Left ventricle myocardium inferior (tissue), 1 donor: Measurements from ENCODE around the gene PLEKHH2. TPM values are rescaled to one million over a fixed set of nuclear protein-coding genes. Genes with fewer than 3 reads are reported as not detected.

Experiments
- DNase-seq: peaks from one replicate; pipeline ENCODE4 v3.0.0-alpha.2; 2020
- H3K27ac ChIP-seq: fragments of 200-600 bp; replicated peaks from 2 replicates; pipeline ENCODE4 v1.8.0; 2021
- H3K27me3 ChIP-seq: fragments of 200-600 bp; 2 replicates; pipeline ENCODE4 v1.8.0; 2021; ENCODE audit warnings: low read depth
- H3K36me3 ChIP-seq: fragments of 200-600 bp; 2 replicates; pipeline ENCODE4 v1.8.0; 2021
- H3K4me1 ChIP-seq: fragments of 200-600 bp; 2 replicates; pipeline ENCODE4 v1.8.0; 2021
- H3K4me3 ChIP-seq: fragments of 200-600 bp; 2 replicates; pipeline ENCODE4 v1.8.0; 2021; ENCODE audit warnings: mild to moderate bottlenecking, moderate library complexity
- H3K9me3 ChIP-seq: fragments of 200-600 bp; replicated peaks from 2 replicates; pipeline ENCODE4 v1.8.0; 2021
- intact Hi-C: fragments of 100-400 bp; cut with micrococcal nuclease; formaldehyde crosslinking; loops from one replicate; pipeline ENCODE4 v1.11.0; 2022
- total RNA-seq: library from RNA; stranded (reverse); fragmentation: NEBNext Ultra II Directional; extraction: Animal tissue kit (Norgen Biotek cat#: 25700); gene quantifications from one replicate; pipeline ENCODE4 v1.2.1, GENCODE V29; 2021
- TF ChIP-seq, protein P1 (sequence below): fragments of 200-600 bp; IDR thresholded peaks from 2 replicates; pipeline ENCODE4 v1.8.0; 2021; ENCODE audit warnings: antibody characterized with exemption, mild to moderate bottlenecking, borderline replicate concordance
- donor health status: DM: no; HTN: yes; CAD: no; lungs with severe emphysema.

The PLEKHH2 gene
- total RNA-seq, 1 donor from 2014 or later = 1.3 TPM

DNA sequence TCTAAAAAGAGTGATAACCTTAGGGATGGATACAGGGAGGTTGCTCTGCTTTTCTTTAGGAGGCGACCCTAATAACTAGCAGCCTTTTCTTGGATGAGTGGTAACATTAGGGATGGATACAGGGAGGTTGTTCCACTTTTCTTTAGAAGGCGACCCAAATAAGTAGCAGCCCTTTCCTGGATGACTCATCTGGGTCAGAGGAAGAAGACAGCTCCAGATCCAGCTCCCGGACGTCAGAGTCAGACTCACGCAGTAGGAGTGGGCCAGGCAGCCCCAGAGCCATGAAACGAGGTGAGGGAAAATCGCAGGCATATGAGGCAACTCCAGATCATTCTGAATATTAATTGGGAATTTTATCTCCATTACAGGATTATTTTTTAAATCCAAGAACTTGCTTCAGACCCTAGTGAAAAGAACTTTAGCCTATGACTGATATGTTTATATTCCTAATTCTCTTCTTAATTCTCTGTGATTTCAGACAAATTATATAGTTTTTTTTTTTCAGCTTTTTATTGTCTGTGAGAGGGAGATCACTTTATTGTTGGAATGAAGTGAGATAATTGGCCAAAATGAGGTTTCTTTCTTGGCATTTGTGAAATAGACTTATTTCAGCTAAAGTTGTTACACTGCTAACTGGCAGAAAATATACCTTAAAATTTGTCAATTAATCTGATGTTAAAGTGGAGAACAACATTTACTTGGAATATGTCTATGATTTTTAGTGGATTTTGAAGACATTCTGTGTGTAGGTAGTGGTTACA lies 70.4 kb downstream of the PLEKHH2 start:
- intact Hi-C loops = no loop called here
- no peaks in the 10 kb centered on the region for H3K36me3 ChIP-seq
- H3K4me3 ChIP-seq = no peak overlapping the region
- no peaks in the 10 kb centered on the region for H3K9me3 ChIP-seq
- no peaks in the 10 kb centered on the region for H3K4me1 ChIP-seq
- H3K27ac ChIP-seq = peak overlapping the region; percentile 22
- peak; percentile 48 for DNase-seq
- TF ChIP-seq, protein P1, sequence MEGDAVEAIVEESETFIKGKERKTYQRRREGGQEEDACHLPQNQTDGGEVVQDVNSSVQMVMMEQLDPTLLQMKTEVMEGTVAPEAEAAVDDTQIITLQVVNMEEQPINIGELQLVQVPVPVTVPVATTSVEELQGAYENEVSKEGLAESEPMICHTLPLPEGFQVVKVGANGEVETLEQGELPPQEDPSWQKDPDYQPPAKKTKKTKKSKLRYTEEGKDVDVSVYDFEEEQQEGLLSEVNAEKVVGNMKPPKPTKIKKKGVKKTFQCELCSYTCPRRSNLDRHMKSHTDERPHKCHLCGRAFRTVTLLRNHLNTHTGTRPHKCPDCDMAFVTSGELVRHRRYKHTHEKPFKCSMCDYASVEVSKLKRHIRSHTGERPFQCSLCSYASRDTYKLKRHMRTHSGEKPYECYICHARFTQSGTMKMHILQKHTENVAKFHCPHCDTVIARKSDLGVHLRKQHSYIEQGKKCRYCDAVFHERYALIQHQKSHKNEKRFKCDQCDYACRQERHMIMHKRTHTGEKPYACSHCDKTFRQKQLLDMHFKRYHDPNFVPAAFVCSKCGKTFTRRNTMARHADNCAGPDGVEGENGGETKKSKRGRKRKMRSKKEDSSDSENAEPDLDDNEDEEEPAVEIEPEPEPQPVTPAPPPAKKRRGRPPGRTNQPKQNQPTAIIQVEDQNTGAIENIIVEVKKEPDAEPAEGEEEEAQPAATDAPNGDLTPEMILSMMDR = no peak
- peaks cover 32% of the 10 kb centered on the region for H3K27me3 ChIP-seq

DNA sequence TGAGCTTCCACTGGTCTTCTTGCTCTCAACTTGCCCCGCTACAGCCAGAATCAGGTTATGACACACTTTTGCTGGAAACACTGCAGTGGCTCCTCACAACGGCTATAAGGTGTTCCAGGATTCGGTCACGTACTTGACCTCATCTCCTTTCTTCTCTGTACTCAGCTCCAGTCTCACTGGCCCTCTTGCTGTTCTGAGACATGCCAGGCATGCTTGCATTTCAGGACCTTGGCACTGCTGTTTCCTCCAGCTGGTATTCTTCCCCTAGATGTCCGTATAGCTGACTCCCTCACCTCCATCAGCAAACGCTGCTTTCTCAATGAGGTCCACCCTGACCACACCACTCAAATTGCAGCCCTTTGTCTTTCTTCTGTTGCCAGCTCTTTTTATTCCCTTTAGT lies 71.1 kb downstream of the PLEKHH2 start:
- no peaks in the 10 kb centered on the region for H3K36me3 ChIP-seq
- intact Hi-C loops = no loop called here
- DNase-seq = no peak
- no peak overlapping the region for H3K4me3 ChIP-seq
- no peak overlapping the region for H3K27ac ChIP-seq
- no peaks in the 10 kb centered on the region for H3K9me3 ChIP-seq
- H3K4me1 ChIP-seq = no peaks in the 10 kb centered on the region
- TF ChIP-seq, protein P1 = no peak
- H3K27me3 ChIP-seq = peaks cover 27% of the 10 kb centered on the region

DNA sequence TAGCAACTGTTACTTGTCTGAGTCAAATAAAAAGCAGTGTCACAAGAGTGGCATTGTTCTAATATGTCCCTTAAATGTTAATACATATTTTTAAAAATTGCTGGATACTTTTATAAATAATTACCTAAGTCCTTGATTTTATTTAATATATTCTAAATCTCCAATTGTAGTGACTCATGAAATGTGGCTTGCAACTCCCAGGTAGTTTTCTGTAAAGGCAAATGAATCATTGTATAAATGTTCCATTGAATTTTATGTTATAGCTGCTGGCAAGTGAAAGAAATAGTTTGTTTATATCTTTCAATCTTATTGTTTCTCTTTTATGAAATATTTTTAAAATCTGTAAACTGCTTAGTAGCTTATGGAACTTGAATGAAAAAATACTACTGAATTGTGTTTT lies 71.8 kb downstream of the PLEKHH2 start:
- intact Hi-C loops = no loop called here
- no peak overlapping the region for H3K4me3 ChIP-seq
- no peaks in the 10 kb centered on the region for H3K4me1 ChIP-seq
- TF ChIP-seq, protein P1 = no peak
- no peaks in the 10 kb centered on the region for H3K36me3 ChIP-seq
- no peak overlapping the region for H3K27ac ChIP-seq
- no peaks in the 10 kb centered on the region for H3K9me3 ChIP-seq
- no peak for DNase-seq
- H3K27me3 ChIP-seq = peaks cover 23% of the 10 kb centered on the region

DNA sequence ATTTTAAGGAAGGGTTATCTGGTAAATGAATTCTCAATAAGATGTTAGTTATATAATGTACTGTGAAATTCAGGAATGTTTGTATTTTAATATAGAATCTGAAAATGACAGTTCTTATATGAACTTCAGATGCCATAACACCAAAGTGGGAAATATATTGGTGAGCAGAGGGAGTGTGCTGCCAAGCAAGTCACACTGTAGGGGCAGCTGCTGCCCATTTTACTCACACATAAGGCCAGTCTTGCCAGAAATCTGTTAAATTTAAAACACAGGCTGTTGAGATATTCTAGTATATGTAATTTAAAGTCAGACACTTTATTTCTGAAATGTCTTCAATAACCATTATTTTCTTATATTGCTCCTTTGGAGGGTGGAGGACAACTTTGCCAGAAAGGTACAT lies 73.8 kb downstream of the PLEKHH2 start:
- TF ChIP-seq, protein P1 = no peak
- H3K27me3 ChIP-seq = peaks cover 30% of the 10 kb centered on the region
- no peak overlapping the region for H3K4me3 ChIP-seq
- no peaks in the 10 kb centered on the region for H3K36me3 ChIP-seq
- no peaks in the 10 kb centered on the region for H3K9me3 ChIP-seq
- intact Hi-C loops = no loop called here
- no peaks in the 10 kb centered on the region for H3K4me1 ChIP-seq
- no peak for DNase-seq
- no peak overlapping the region for H3K27ac ChIP-seq

DNA sequence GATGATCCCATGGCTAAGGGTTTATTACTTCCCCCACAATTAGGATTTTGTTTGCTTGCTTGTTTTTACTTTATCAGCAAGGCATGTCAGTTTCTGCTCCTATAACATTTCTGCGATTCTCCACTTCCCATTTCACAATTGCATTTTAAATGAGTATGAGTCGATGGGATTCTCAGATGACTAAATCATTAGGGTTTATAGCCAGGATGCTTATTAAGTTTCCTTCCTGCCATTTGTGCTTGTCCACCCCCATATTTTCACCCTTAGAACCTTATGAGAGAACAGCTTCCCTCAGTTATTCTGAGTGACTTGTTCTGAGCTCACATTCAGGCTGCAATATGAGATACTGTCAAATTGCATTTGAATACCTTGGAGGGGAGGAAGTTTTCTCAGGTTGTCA lies 77.1 kb downstream of the PLEKHH2 start:
- H3K27ac ChIP-seq = no peak overlapping the region
- no peaks in the 10 kb centered on the region for H3K9me3 ChIP-seq
- TF ChIP-seq, protein P1 = no peak
- H3K27me3 ChIP-seq = peaks cover 21% of the 10 kb centered on the region
- no peak for DNase-seq
- no peaks in the 10 kb centered on the region for H3K36me3 ChIP-seq
- intact Hi-C loops = no loop called here
- no peak overlapping the region for H3K4me3 ChIP-seq
- no peaks in the 10 kb centered on the region for H3K4me1 ChIP-seq
